HepG2 (cell line): ENCODE results near the gene INPP5K. TPM values are rescaled to one million over a fixed set of nuclear protein-coding genes. Genes with fewer than 3 reads are reported as not detected.
A peak's percentile ranks its signal among the peaks of the same experiment; 100 is the strongest.

ENCODE experiments used
- ARID4A ChIP-seq: sonication (generic); formaldehyde crosslinking; IDR thresholded peaks from 2 replicates; pipeline ENCODE4 v1.5.0; 2020; ENCODE audit warnings: mild to moderate bottlenecking, missing genetic modification reagents, borderline replicate concordance
- ATF7 ChIP-seq, 2 experiments: fragments of 450-650 bp in 1 of 2; sonication (generic) in 1 of 2; formaldehyde crosslinking in 1 of 2; IDR thresholded peaks; 2 replicates each; pipeline versions ENCODE4 v1.4.0 to v1.6.1; 2016 to 2020; ENCODE audit warnings: antibody characterized with exemption in 1 of 2, mild to moderate bottlenecking in 1 of 2, missing genetic modification reagents in 1 of 2
- GZF1 ChIP-seq: sonication (generic); formaldehyde crosslinking; IDR thresholded peaks from 2 replicates; pipeline ENCODE4 v1.5.1; 2020; ENCODE audit warnings: mild to moderate bottlenecking, missing genetic modification reagents
- IKZF5 ChIP-seq: IDR thresholded peaks from 2 replicates; pipeline ENCODE4 v1.6.1; 2018; ENCODE audit warnings: missing genetic modification reagents, mild to moderate bottlenecking, missing compliant biosample characterization
- IRF1 ChIP-seq: sonication (generic); formaldehyde crosslinking; IDR thresholded peaks from 2 replicates; pipeline ENCODE4 v1.4.0; 2020; ENCODE audit warnings: low read depth, mild to moderate bottlenecking, missing genetic modification reagents
- NFYC ChIP-seq: IDR thresholded peaks from 2 replicates; pipeline ENCODE4 v1.6.1; 2016; ENCODE audit warnings: missing genetic modification reagents, missing compliant biosample characterization
- NR2F1 ChIP-seq, 2 experiments: fragments of 450-650 bp in 1 of 2; formaldehyde crosslinking in 1 of 2; IDR thresholded peaks; 2 replicates each; pipeline versions ENCODE4 v1.5.0 to v1.6.1; 2016 to 2020; ENCODE audit warnings: mild to moderate bottlenecking in 1 of 2, missing compliant biosample characterization in 1 of 2, missing genetic modification reagents in 1 of 2, moderate library complexity in 1 of 2
- PITX1 ChIP-seq: sonication (generic); formaldehyde crosslinking; IDR thresholded peaks from 2 replicates; pipeline ENCODE4 v1.5.1; 2020; ENCODE audit warnings: mild to moderate bottlenecking, missing genetic modification reagents
- ZBTB46 ChIP-seq: sonication (generic); formaldehyde crosslinking; IDR thresholded peaks from 2 replicates; pipeline ENCODE4 v1.4.0; 2020; ENCODE audit warnings: mild to moderate bottlenecking, missing genetic modification reagents, borderline replicate concordance
- ZGPAT ChIP-seq: IDR thresholded peaks from 2 replicates; pipeline ENCODE4 v1.6.1; 2016; ENCODE audit warnings: mild to moderate bottlenecking
- ZMYM4 ChIP-seq: sonication (generic); formaldehyde crosslinking; IDR thresholded peaks from 2 replicates; pipeline ENCODE4 v1.8.1; 2023; ENCODE audit warnings: mild to moderate bottlenecking, missing genetic modification reagents
- ZNF430 ChIP-seq: sonication (generic); formaldehyde crosslinking; IDR thresholded peaks from 2 replicates; pipeline ENCODE4 v1.9.0; 2021; ENCODE audit warnings: mild to moderate bottlenecking, missing genetic modification reagents
- ZNF512 ChIP-seq: sonication (generic); formaldehyde crosslinking; IDR thresholded peaks from 2 replicates; pipeline ENCODE4 v1.4.0; 2020; ENCODE audit warnings: mild to moderate bottlenecking, missing genetic modification reagents
- polyA plus RNA-seq, 8 experiments: library from polyadenylated mRNA; depleted of rRNA in 3 of 8; stranded (reverse) in 7 of 8; unstranded in 1 of 8; fragments of >200 nt; fragmentation: Illumina TruSeq in 4 of 8; extraction: Trizol in 4 of 8; gene quantifications; 2 replicates each; pipeline versions ENCODE4 v1.2.1 to v1.2.3, GENCODE V29; 2011 to 2016; ENCODE audit warnings: low read depth in 4 of 8, missing spikeins in 1 of 8, mixed read lengths in 1 of 8; ENCODE audit not compliant: insufficient read depth in 1 of 8
- total RNA-seq, 5 experiments: library from RNA; depleted of rRNA; stranded (reverse); fragments of >200 nt; fragmentation: Illumina TruSeq; extraction: Trizol; gene quantifications; 2 replicates each; pipeline ENCODE4 v1.2.3, GENCODE V29; 2016; ENCODE audit warnings: low read depth in 1 of 5

The INPP5K gene
- total and polyA plus RNA-seq, 2 of the 13 experiments (the other 11 are each of a cell fraction or from before 2014, with no cell fraction given): 4.8 to 9.6 TPM

- TF ChIP-seq IKZF5: no peak
- peak; percentile 74 for TF ChIP-seq ARID4A (CRISPR knock-in tag)
- TF ChIP-seq ZNF512 (CRISPR knock-in tag): no peak
- no peak for TF ChIP-seq IRF1 (CRISPR knock-in tag)
- TF ChIP-seq ZGPAT: peak; percentile 17; the same call in 1 of the 2 replicates
- peak; percentile 34; the same call in 1 of the 2 replicates for TF ChIP-seq GZF1 (CRISPR knock-in tag)
- no peak for TF ChIP-seq ZNF430
- no peak for TF ChIP-seq NR2F1 (CRISPR knock-in tag; IDR thresholded peaks at IDR 0.05)
- no peak for TF ChIP-seq ATF7 (IDR thresholded peaks at IDR 0.05)
- TF ChIP-seq ATF7 (CRISPR knock-in tag; IDR thresholded peaks at IDR 0.05): 0 out of 2 replicates have a peak, but pooled peaks have one; percentile 23
- TF ChIP-seq ZBTB46 (CRISPR knock-in tag): no peak
- 0 out of 2 replicates have a peak, but pooled peaks have one; percentile 41 for TF ChIP-seq ZMYM4 (CRISPR knock-in tag)
- TF ChIP-seq NFYC (CRISPR knock-in tag): no peak
- TF ChIP-seq PITX1 (CRISPR knock-in tag): peak; percentile 62; the same call in 1 of the 2 replicates
Measured at GRCh38 chr17:1490643-1491442, 25.6 kb downstream of the INPP5K start (continued).
